ENCODE data around the gene CLCNKB. TPM values are rescaled to one million over a fixed set of nuclear protein-coding genes. Genes with fewer than 3 reads are reported as not detected.
"Not testable (repeated sequence)": the region's sequence is repeated elsewhere in the genome, so short reads cannot be mapped to it uniquely, and the experiment has no call there.

Gene CLCNKB
- polyA plus RNA-seq, 3 donors from 2014 or later: not detected

- not testable (repeated sequence) for H3K4me1 Mint-ChIP-seq; DNase-seq; H3K27me3 Mint-ChIP-seq (ENCODE audit: low read depth in 3 of 3); H3K27ac Mint-ChIP-seq; H3K4me3 Mint-ChIP-seq; H3K9me3 Mint-ChIP-seq; H3K36me3 Mint-ChIP-seq
Measured at GRCh38 chr1:16051949-16052348, 8.4 kb downstream of the CLCNKB start.

GRCh38 chr1:16053781-16054502 lies 10.4 kb downstream of the CLCNKB start:
- H3K36me3 Mint-ChIP-seq: no peaks in the 10 kb centered on the region
- DNase-seq: no peak
- no peak overlapping the region for H3K4me3 Mint-ChIP-seq
- H3K4me1 Mint-ChIP-seq: peaks cover 3 to 6% of the 10 kb centered on the region in 2 donors
- H3K27ac Mint-ChIP-seq: no peak overlapping the region
- H3K9me3 Mint-ChIP-seq: no peaks in the 10 kb centered on the region
- peaks cover 2 to 4% (median 4%) of the 10 kb centered on the region in 3 donors for H3K27me3 Mint-ChIP-seq (ENCODE audit: low read depth in 3 of 3)

GRCh38 chr1:16054598-16055540 lies 11.3 kb downstream of the CLCNKB start:
- no peaks in the 10 kb centered on the region for H3K36me3 Mint-ChIP-seq
- H3K4me3 Mint-ChIP-seq: no peak overlapping the region
- peak overlapping the region in 1 of 6 donors; percentile 2 for H3K27ac Mint-ChIP-seq
- H3K9me3 Mint-ChIP-seq: no peaks in the 10 kb centered on the region
- H3K4me1 Mint-ChIP-seq: peaks cover 0 to 1% of the 10 kb centered on the region in 2 donors
- DNase-seq: no peak
- peaks cover 2 to 4% (median 3%) of the 10 kb centered on the region in 3 donors for H3K27me3 Mint-ChIP-seq (ENCODE audit: low read depth in 3 of 3)

GRCh38 chr1:16055613-16056520 lies 12.3 kb downstream of the CLCNKB start:
- H3K27ac Mint-ChIP-seq: no peak overlapping the region

GRCh38 chr1:16056521-16056912 lies 12.9 kb downstream of the CLCNKB start:
- H3K4me3 Mint-ChIP-seq; H3K36me3 Mint-ChIP-seq; H3K4me1 Mint-ChIP-seq; H3K9me3 Mint-ChIP-seq; H3K27ac Mint-ChIP-seq; H3K27me3 Mint-ChIP-seq (ENCODE audit: low read depth in 3 of 3); DNase-seq: not testable (repeated sequence)

More at GRCh38 chr1:16055613-16056520, 12.3 kb downstream of the CLCNKB start:
- DNase-seq: peak; percentile 64 to 70 (median 69)
- Mint-ChIP-seq H3K4me1 (peaks cover 0 to 1% of the 10 kb centered on the region in 2 donors), H3K9me3 (no peaks in the 10 kb centered on the region), H3K36me3 (no peaks in the 10 kb centered on the region), H3K4me3 (no peak overlapping the region), H3K27me3 (ENCODE audit: low read depth in 3 of 3) (peaks cover 0 to 4% (median 2%) of the 10 kb centered on the region in 3 donors)

- not testable (repeated sequence) for H3K36me3 Mint-ChIP-seq; H3K4me3 Mint-ChIP-seq; H3K27me3 Mint-ChIP-seq (ENCODE audit: low read depth in 3 of 3); H3K27ac Mint-ChIP-seq; DNase-seq; H3K4me1 Mint-ChIP-seq; H3K9me3 Mint-ChIP-seq
Measured at GRCh38 chr1:16057314-16057915, 13.8 kb downstream of the CLCNKB start.

GRCh38 chr1:16058394-16059120 lies 15.0 kb downstream of the CLCNKB start:
- not testable (repeated sequence) for H3K36me3 Mint-ChIP-seq; H3K27ac Mint-ChIP-seq; DNase-seq; H3K4me1 Mint-ChIP-seq; H3K4me3 Mint-ChIP-seq; H3K9me3 Mint-ChIP-seq; H3K27me3 Mint-ChIP-seq (ENCODE audit: low read depth in 3 of 3)

- H3K27me3 Mint-ChIP-seq (ENCODE audit: low read depth in 3 of 3): peaks cover 0 to 4% (median 3%) of the 10 kb centered on the region in 3 donors
- no peaks in the 10 kb centered on the region for H3K36me3 Mint-ChIP-seq
- DNase-seq: no peak
- H3K4me1 Mint-ChIP-seq: peaks cover 16 to 19% of the 10 kb centered on the region in 2 donors
- H3K4me3 Mint-ChIP-seq: no peak overlapping the region
- H3K27ac Mint-ChIP-seq: no peak overlapping the region
- H3K9me3 Mint-ChIP-seq: no peaks in the 10 kb centered on the region
Measured at GRCh38 chr1:16061266-16061665, 17.7 kb downstream of the CLCNKB start.

- not testable (repeated sequence) for H3K4me3 Mint-ChIP-seq; H3K27ac Mint-ChIP-seq; H3K27me3 Mint-ChIP-seq (ENCODE audit: low read depth in 3 of 3); H3K36me3 Mint-ChIP-seq; H3K9me3 Mint-ChIP-seq; DNase-seq
- peaks cover 16 to 19% of the 10 kb centered on the region in 2 donors for H3K4me1 Mint-ChIP-seq
Measured at GRCh38 chr1:16061989-16062686, 18.6 kb downstream of the CLCNKB start.

GRCh38 chr1:16062687-16063075 lies 19.1 kb downstream of the CLCNKB start:
- H3K36me3 Mint-ChIP-seq; DNase-seq; H3K4me3 Mint-ChIP-seq; H3K9me3 Mint-ChIP-seq; H3K27me3 Mint-ChIP-seq (ENCODE audit: low read depth in 3 of 3); H3K27ac Mint-ChIP-seq: not testable (repeated sequence)
- H3K4me1 Mint-ChIP-seq: peaks cover 16 to 19% of the 10 kb centered on the region in 2 donors

- Mint-ChIP-seq H3K4me1 (peaks cover 16 to 19% of the 10 kb centered on the region in 2 donors), H3K36me3 (no peaks in the 10 kb centered on the region), H3K4me3 (no peak overlapping the region), H3K27ac (no peak overlapping the region), H3K9me3 (no peaks in the 10 kb centered on the region), H3K27me3 (ENCODE audit: low read depth in 3 of 3) (peaks cover 0 to 8% (median 3%) of the 10 kb centered on the region in 3 donors)
- no peak for DNase-seq
Measured at GRCh38 chr1:16063226-16063829, 19.7 kb downstream of the CLCNKB start.

- Mint-ChIP-seq H3K27ac (no peak overlapping the region), H3K4me3 (no peak overlapping the region), H3K36me3 (no peaks in the 10 kb centered on the region), H3K9me3 (no peaks in the 10 kb centered on the region), H3K4me1 (peaks cover 16 to 19% of the 10 kb centered on the region in 2 donors), H3K27me3 (ENCODE audit: low read depth in 3 of 3) (peaks cover 0 to 8% (median 4%) of the 10 kb centered on the region in 3 donors)
- DNase-seq: no peak
Measured at GRCh38 chr1:16063921-16064320, 20.3 kb downstream of the CLCNKB start.

Data from immature natural killer cell (primary cell).